ENCODE measurements around the gene NF1. TPM values are rescaled to one million over a fixed set of nuclear protein-coding genes. Genes with fewer than 3 reads are reported as not detected.
A peak's percentile ranks its signal among the peaks of the same experiment; 100 is the strongest.

Gene NF1
- polyA plus RNA-seq, 2 of the 4 experiments (the other 2 are of a cell fraction) = 15.9 to 73.2 TPM

DNA sequence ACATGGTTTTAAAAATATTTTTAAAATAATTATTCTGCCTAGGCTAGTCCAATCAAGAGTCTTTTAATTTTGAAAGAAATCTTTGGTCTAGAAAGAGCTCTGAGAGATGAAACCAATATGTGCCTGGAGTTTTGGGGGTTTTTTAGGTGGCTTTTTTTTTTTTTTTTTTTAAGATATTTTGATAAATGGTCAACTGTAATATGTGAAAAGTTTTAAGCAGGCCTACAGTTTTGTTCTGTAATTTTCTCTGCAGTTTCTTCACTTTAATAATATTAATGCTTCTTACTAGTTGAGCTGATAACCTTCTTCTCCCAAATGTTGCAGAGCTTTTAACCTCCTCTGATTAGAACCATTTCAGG lies 157.2 kb downstream of the NF1 start (continued):
- TF ChIP-seq RAD21 (conservative IDR thresholded peaks at IDR 0.05 in 1 of 2, IDR thresholded peaks at IDR 0.05 in 1 of 2) = no peak
- no peak for TF ChIP-seq ESRRA (IDR thresholded peaks at IDR 0.05; ENCODE audit: borderline replicate concordance, low read length)

DNA sequence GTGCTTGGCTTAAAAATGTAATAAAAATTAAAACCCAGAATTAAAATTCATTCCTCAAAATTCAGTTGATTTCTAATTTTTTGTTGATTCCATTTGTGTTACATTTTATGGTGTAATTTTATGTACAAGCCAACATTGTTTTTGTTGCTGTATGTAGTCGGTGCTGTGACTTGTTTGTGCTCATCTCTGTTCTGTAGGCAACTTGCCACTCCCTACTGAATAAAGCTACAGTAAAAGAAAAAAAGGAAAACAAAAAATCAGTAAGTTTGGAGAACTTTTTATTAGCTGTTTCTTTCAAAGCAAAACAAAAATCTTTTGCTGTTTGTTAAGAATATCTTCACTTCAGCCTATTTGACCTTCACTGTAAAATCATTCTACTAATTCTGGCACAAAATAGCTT lies 158.0 kb downstream of the NF1 start:
- no peaks in the 10 kb centered on the region for H3K9me3 ChIP-seq
- ChIA-PET CTCF (interaction anchor here (1.0 kb wide), 1 partner anchor 273 kb away, joined by 5 read pairs; no protein-coding TSS in a partner anchor), POLR2A (no interaction called here)
- ATAC-seq (no peak), DNase-seq (ENCODE audit: low read depth in 1 of 2, low spot score in 1 of 2) (no peak), FAIRE-seq (no peak)
- H3K4me1 ChIP-seq = peaks cover 43% of the 10 kb centered on the region
- no peak for TF ChIP-seq RAD21 (conservative IDR thresholded peaks at IDR 0.05 in 1 of 2, IDR thresholded peaks at IDR 0.05 in 1 of 2)
- TF ChIP-seq EP300 (IDR thresholded peaks at IDR 0.05) = no peak
- TF ChIP-seq PHF8 (IDR thresholded peaks at IDR 0.05; ENCODE audit: borderline replicate concordance, low read depth) = no peak
- no peak for TF ChIP-seq BHLHE40 (IDR thresholded peaks at IDR 0.05; ENCODE audit: low read depth, low read length)
- TF ChIP-seq EHF (CRISPR knock-in tag; IDR thresholded peaks at IDR 0.05) = no peak
- TF ChIP-seq, protein P1, sequence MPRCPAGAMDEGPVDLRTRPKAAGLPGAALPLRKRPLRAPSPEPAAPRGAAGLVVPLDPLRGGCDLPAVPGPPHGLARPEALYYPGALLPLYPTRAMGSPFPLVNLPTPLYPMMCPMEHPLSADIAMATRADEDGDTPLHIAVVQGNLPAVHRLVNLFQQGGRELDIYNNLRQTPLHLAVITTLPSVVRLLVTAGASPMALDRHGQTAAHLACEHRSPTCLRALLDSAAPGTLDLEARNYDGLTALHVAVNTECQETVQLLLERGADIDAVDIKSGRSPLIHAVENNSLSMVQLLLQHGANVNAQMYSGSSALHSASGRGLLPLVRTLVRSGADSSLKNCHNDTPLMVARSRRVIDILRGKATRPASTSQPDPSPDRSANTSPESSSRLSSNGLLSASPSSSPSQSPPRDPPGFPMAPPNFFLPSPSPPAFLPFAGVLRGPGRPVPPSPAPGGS (IDR thresholded peaks at IDR 0.05) = no peak
- TF ChIP-seq CEBPB (IDR thresholded peaks at IDR 0.05) = no peak
- TF ChIP-seq MYC (IDR thresholded peaks at IDR 0.05; ENCODE audit: borderline replicate concordance, low read length) = no peak
- no peak for TF ChIP-seq ZSCAN20 (CRISPR knock-in tag; IDR thresholded peaks at IDR 0.05)
- TF ChIP-seq, protein P2, sequence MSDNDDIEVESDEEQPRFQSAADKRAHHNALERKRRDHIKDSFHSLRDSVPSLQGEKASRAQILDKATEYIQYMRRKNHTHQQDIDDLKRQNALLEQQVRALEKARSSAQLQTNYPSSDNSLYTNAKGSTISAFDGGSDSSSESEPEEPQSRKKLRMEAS (IDR thresholded peaks at IDR 0.05) = no peak
- TF ChIP-seq, protein P3, sequence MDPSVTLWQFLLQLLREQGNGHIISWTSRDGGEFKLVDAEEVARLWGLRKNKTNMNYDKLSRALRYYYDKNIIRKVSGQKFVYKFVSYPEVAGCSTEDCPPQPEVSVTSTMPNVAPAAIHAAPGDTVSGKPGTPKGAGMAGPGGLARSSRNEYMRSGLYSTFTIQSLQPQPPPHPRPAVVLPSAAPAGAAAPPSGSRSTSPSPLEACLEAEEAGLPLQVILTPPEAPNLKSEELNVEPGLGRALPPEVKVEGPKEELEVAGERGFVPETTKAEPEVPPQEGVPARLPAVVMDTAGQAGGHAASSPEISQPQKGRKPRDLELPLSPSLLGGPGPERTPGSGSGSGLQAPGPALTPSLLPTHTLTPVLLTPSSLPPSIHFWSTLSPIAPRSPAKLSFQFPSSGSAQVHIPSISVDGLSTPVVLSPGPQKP (IDR thresholded peaks at IDR 0.05; ENCODE audit: low read depth, low read length) = no peak
- no peak for TF ChIP-seq GATA3 (IDR thresholded peaks at IDR 0.05; ENCODE audit: borderline replicate concordance)
- no peak for TF ChIP-seq HOXA7 (CRISPR knock-in tag; IDR thresholded peaks at IDR 0.05)
- H3K27ac ChIP-seq = no peak overlapping the region
- H3K4me2 ChIP-seq = no peak overlapping the region
- 80% methylated on average over 1 of the region's 1 CpG for WGBS (ENCODE audit: missing lambda C conversion rate)
- H3K4me3 ChIP-seq = no peak overlapping the region

DNA sequence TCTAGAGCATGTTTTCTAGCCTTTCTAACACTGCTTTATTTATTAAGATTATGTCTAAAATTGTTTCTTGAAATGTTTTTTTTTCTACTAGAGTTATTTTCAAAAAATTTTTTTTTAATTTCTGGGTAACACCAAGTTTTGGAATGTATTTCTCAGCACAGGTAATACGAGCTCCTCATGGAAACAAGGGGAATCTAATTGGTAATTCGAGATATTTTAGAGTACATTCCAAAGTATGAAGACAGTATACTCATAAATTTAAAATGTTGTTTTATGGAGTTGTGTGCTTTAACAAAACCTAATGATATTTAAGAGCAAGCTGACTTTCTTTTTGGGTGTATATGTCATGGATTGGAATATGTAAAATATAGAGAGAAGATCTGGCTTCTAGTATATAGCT lies 159.9 kb downstream of the NF1 start:
- Histone ChIP-seq H3K4me1 (peaks cover 28% of the 10 kb centered on the region), H3K4me3 (no peak overlapping the region), H3K4me2 (no peak overlapping the region), H3K9me3 (no peaks in the 10 kb centered on the region), H3K27ac (no peak overlapping the region)
- peak; percentile 23 for FAIRE-seq
- ChIA-PET CTCF (interaction anchor here (0.6 to 1.4 kb wide), 4 partner anchors 28 to 271 kb away, joined by 3 to 6 read pairs (median 4); no protein-coding TSS in a partner anchor), POLR2A (no interaction called here)
- ATAC-seq = no peak
- TF ChIP-seq, protein P4, sequence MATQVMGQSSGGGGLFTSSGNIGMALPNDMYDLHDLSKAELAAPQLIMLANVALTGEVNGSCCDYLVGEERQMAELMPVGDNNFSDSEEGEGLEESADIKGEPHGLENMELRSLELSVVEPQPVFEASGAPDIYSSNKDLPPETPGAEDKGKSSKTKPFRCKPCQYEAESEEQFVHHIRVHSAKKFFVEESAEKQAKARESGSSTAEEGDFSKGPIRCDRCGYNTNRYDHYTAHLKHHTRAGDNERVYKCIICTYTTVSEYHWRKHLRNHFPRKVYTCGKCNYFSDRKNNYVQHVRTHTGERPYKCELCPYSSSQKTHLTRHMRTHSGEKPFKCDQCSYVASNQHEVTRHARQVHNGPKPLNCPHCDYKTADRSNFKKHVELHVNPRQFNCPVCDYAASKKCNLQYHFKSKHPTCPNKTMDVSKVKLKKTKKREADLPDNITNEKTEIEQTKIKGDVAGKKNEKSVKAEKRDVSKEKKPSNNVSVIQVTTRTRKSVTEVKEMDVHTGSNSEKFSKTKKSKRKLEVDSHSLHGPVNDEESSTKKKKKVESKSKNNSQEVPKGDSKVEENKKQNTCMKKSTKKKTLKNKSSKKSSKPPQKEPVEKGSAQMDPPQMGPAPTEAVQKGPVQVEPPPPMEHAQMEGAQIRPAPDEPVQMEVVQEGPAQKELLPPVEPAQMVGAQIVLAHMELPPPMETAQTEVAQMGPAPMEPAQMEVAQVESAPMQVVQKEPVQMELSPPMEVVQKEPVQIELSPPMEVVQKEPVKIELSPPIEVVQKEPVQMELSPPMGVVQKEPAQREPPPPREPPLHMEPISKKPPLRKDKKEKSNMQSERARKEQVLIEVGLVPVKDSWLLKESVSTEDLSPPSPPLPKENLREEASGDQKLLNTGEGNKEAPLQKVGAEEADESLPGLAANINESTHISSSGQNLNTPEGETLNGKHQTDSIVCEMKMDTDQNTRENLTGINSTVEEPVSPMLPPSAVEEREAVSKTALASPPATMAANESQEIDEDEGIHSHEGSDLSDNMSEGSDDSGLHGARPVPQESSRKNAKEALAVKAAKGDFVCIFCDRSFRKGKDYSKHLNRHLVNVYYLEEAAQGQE (IDR thresholded peaks at IDR 0.05) = no peak
- TF ChIP-seq, protein P5, sequence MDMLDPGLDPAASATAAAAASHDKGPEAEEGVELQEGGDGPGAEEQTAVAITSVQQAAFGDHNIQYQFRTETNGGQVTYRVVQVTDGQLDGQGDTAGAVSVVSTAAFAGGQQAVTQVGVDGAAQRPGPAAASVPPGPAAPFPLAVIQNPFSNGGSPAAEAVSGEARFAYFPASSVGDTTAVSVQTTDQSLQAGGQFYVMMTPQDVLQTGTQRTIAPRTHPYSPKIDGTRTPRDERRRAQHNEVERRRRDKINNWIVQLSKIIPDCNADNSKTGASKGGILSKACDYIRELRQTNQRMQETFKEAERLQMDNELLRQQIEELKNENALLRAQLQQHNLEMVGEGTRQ (IDR thresholded peaks at IDR 0.05) = no peak
- TF ChIP-seq SMC3 (IDR thresholded peaks at IDR 0.05) = no peak
- TF ChIP-seq HEYL (CRISPR knock-in tag; IDR thresholded peaks at IDR 0.05) = no peak
- TF ChIP-seq ZC3H11A (IDR thresholded peaks at IDR 0.05) = no peak
- DNase-seq (ENCODE audit: low read depth in 1 of 2, low spot score in 1 of 2) = no peak
- 92% methylated on average over 2 of the region's 2 CpGs for WGBS (ENCODE audit: missing lambda C conversion rate)
